ENCODE measurements around the gene ENTPD6. TPM values are rescaled to one million over a fixed set of nuclear protein-coding genes. Genes with fewer than 3 reads are reported as not detected.

ENTPD6 gene
- total and polyA plus RNA-seq, 2 of the 4 experiments (the other 2 are of a cell fraction): 61.1 to 98.6 TPM

Small RNA genes within 50 kb of the gene (microRNA-seq; reads per million reads assigned to microRNA genes)
- gene AL035252.4 (ENCODE audit: insufficient read depth, insufficient read length) (not detected), gene AL121772.2 (ENCODE audit: insufficient read depth, insufficient read length) (not detected), gene RF00019 (ENCODE audit: insufficient read depth, insufficient read length) (not detected)

Small RNA genes within 50 kb of the gene (small RNA-seq; reads per million reads assigned to genes)
- gene AL035252.4 (0 reads per million in 5 experiments), gene AL121772.2 (0 to 0.08 (median 0) reads per million in 5 experiments), gene RF00019 (0 reads per million in 5 experiments)

Other genes with a start within 250 kb of the ENTPD6 start
- not detected in 2 replicates for gene CST7, start 246.4 kb upstream of the ENTPD6 start, total RNA-seq (2012; rRNA removed)
- gene CST7, start 246.4 kb upstream of the ENTPD6 start, polyA plus RNA-seq (2012; rRNA removed): not detected in 2 replicates
- gene APMAP, start 203.0 kb upstream of the ENTPD6 start, total RNA-seq (2012; rRNA removed): 67.2 TPM in 2 replicates
- gene APMAP, start 203.0 kb upstream of the ENTPD6 start, polyA plus RNA-seq (2012; rRNA removed): 86.4 and 88.8 TPM in 2 replicates
- 0.56 and 0.72 TPM in 2 replicates for gene ACSS1, start 137.6 kb upstream of the ENTPD6 start, total RNA-seq (2012; rRNA removed)
- gene ACSS1, start 137.6 kb upstream of the ENTPD6 start, polyA plus RNA-seq (2012; rRNA removed): 1.0 and 1.2 TPM in 2 replicates
- not detected in 2 replicates for gene VSX1, start 113.6 kb upstream of the ENTPD6 start, total RNA-seq (2012; rRNA removed)
- gene VSX1, start 113.6 kb upstream of the ENTPD6 start, polyA plus RNA-seq (2012; rRNA removed): not detected in 2 replicates
- gene PYGB, start 52.4 kb downstream of the ENTPD6 start, total RNA-seq (2012; rRNA removed): 72.4 and 81.4 TPM in 2 replicates
- gene PYGB, start 52.4 kb downstream of the ENTPD6 start, polyA plus RNA-seq (2012; rRNA removed): 83.1 TPM in 2 replicates
- gene ABHD12, start 195.1 kb downstream of the ENTPD6 start, total RNA-seq (2012; rRNA removed): 64.2 and 80.7 TPM in 2 replicates
- gene ABHD12, start 195.1 kb downstream of the ENTPD6 start, polyA plus RNA-seq (2012; rRNA removed): 84.0 and 108 TPM in 2 replicates
- gene GINS1, start 212.0 kb downstream of the ENTPD6 start, total RNA-seq (2012; rRNA removed): 6.6 and 12.2 TPM in 2 replicates
- 4.1 and 4.9 TPM in 2 replicates for gene GINS1, start 212.0 kb downstream of the ENTPD6 start, polyA plus RNA-seq (2012; rRNA removed)

Data from IMR-90 (cell line).